ENCODE results near the gene UGT2B10.

- TF ChIP-seq ZNF384 (IDR thresholded peaks at IDR 0.05), result no peak
- no peak for TF ChIP-seq FOXK2 (IDR thresholded peaks at IDR 0.05)
- no peak for TF ChIP-seq BHLHE40 (IDR thresholded peaks at IDR 0.05; ENCODE audit: borderline replicate concordance)
- TF ChIP-seq TARDBP (IDR thresholded peaks at IDR 0.05), result no peak
Observed at GRCh38 chr4:68808060-68808459, 7.7 kb upstream of the UGT2B10 start.

All from HEK293T (cell line).